ENCODE results near the gene ARHGAP45. TPM values are rescaled to one million over a fixed set of nuclear protein-coding genes. Genes with fewer than 3 reads are reported as not detected.

The ARHGAP45 gene
- total and polyA plus RNA-seq, 3 donors from 2014 or later = 14.1 to 31.7 (median 20.7) TPM

- H3K27ac ChIP-seq = no peak overlapping the region
- 85 to 90% methylated on average over 20 of the region's 20 CpGs for WGBS, 2 donors
- intact Hi-C loops (cut with DNase I; ENCODE audit: low total_unique reads) = no loop called here
- H3K4me1 ChIP-seq = peaks cover 10% of the 10 kb centered on the region
- TF ChIP-seq POLR2A (IDR thresholded peaks at IDR 0.05) (no peak), CTCF (IDR thresholded peaks at IDR 0.05) (no peak)
- H3K27me3 ChIP-seq = no peaks in the 10 kb centered on the region
- H3K9me3 ChIP-seq = no peaks in the 10 kb centered on the region
- no peak overlapping the region for H3K4me3 ChIP-seq
- H3K36me3 ChIP-seq (ENCODE audit: low read depth, missing control alignments) = no peaks in the 10 kb centered on the region
- DNase-seq = no peak
These were observed 34.6 kb upstream of the ARHGAP45 start for GRCh38 chr19:1032264-1032867.

- WGBS, 2 donors = 87 to 96% methylated on average over 21 to 28 of the region's 29 CpGs
- intact Hi-C loops (cut with DNase I; ENCODE audit: low total_unique reads) = no loop called here
These were observed 30.9 kb upstream of the ARHGAP45 start for GRCh38 chr19:1035998-1036621.

GRCh38 chr19:1037621-1038064 lies 29.3 kb upstream of the ARHGAP45 start:
- intact Hi-C loops (cut with DNase I; ENCODE audit: low total_unique reads) = no loop called here
- no peak for DNase-seq

More at GRCh38 chr19:1035998-1036621, 30.9 kb upstream of the ARHGAP45 start:
- Histone ChIP-seq H3K27ac (no peak overlapping the region), H3K4me1 (peaks cover 16% of the 10 kb centered on the region), H3K36me3 (ENCODE audit: low read depth, missing control alignments) (no peaks in the 10 kb centered on the region), H3K4me3 (no peak overlapping the region), H3K27me3 (no peaks in the 10 kb centered on the region), H3K9me3 (no peaks in the 10 kb centered on the region)
- DNase-seq = no peak
- TF ChIP-seq POLR2A (IDR thresholded peaks at IDR 0.05) = no peak
- TF ChIP-seq CTCF (IDR thresholded peaks at IDR 0.05) = no peak

GRCh38 chr19:1038978-1039645 lies 27.9 kb upstream of the ARHGAP45 start:
- H3K4me3 ChIP-seq = peak overlapping the region in 1 of 2 donors; percentile 42
- TF ChIP-seq POLR2A (IDR thresholded peaks at IDR 0.05) (no peak), CTCF (IDR thresholded peaks at IDR 0.05) (no peak)
- no peak overlapping the region for H3K27ac ChIP-seq
- no peaks in the 10 kb centered on the region for H3K36me3 ChIP-seq (ENCODE audit: low read depth, missing control alignments)
- WGBS, 2 donors = 44 to 52% methylated on average over 22 of the region's 22 CpGs
- no peaks in the 10 kb centered on the region for H3K27me3 ChIP-seq
- intact Hi-C loops (cut with DNase I; ENCODE audit: low total_unique reads) = no loop called here
- H3K4me1 ChIP-seq = peaks cover 21% of the 10 kb centered on the region
- H3K9me3 ChIP-seq = no peaks in the 10 kb centered on the region
- no peak for DNase-seq

More at GRCh38 chr19:1037621-1038064, 29.3 kb upstream of the ARHGAP45 start:
- Histone ChIP-seq H3K36me3 (ENCODE audit: low read depth, missing control alignments) (no peaks in the 10 kb centered on the region), H3K9me3 (no peaks in the 10 kb centered on the region), H3K4me3 (no peak overlapping the region), H3K4me1 (peaks cover 21% of the 10 kb centered on the region), H3K27me3 (no peaks in the 10 kb centered on the region), H3K27ac (peak overlapping the region in 1 of 2 donors; percentile 39)
- TF ChIP-seq POLR2A (IDR thresholded peaks at IDR 0.05) = no peak
- TF ChIP-seq CTCF (IDR thresholded peaks at IDR 0.05) = no peak
- 60 to 66% methylated on average over 15 to 22 of the region's 22 CpGs for WGBS, 2 donors

All from testis (tissue), 3 donors.